ENCODE data around the gene GGT5.

DNA sequence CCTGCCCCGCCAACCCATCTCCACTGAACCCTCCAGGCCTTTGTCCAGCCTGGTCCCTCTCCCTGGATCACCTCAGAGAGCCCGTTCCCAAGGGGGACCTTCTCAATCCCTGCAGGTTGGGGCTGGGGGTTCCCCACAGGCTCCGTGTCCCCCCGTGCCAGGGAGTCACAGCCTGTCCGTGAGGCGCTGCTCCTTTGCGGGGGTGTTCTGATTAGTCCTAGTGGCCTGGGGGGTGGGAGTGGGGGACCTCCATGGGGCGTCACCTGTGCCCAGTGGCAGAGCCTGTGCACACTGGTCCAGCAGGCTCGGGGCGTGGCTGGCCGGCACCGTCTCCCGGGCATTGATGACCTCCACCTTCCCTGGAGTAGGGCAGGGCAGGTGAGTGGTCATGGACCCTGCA is 11.6 kb downstream of the GGT5 start:
- TF ChIP-seq, protein P1, sequence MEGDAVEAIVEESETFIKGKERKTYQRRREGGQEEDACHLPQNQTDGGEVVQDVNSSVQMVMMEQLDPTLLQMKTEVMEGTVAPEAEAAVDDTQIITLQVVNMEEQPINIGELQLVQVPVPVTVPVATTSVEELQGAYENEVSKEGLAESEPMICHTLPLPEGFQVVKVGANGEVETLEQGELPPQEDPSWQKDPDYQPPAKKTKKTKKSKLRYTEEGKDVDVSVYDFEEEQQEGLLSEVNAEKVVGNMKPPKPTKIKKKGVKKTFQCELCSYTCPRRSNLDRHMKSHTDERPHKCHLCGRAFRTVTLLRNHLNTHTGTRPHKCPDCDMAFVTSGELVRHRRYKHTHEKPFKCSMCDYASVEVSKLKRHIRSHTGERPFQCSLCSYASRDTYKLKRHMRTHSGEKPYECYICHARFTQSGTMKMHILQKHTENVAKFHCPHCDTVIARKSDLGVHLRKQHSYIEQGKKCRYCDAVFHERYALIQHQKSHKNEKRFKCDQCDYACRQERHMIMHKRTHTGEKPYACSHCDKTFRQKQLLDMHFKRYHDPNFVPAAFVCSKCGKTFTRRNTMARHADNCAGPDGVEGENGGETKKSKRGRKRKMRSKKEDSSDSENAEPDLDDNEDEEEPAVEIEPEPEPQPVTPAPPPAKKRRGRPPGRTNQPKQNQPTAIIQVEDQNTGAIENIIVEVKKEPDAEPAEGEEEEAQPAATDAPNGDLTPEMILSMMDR (IDR thresholded peaks at IDR 0.05; ENCODE audit: low read depth, low read length, missing input control), result no peak
- no peak for TF ChIP-seq YY1 (IDR thresholded peaks at IDR 0.05)
- no peak for TF ChIP-seq FOXA1 (IDR thresholded peaks at IDR 0.05)
- no peak for TF ChIP-seq EGR1 (IDR thresholded peaks at IDR 0.05; ENCODE audit: low read depth in 2 of 2)
- TF ChIP-seq RAD21 (IDR thresholded peaks at IDR 0.05), result no peak
- TF ChIP-seq, protein P2, sequence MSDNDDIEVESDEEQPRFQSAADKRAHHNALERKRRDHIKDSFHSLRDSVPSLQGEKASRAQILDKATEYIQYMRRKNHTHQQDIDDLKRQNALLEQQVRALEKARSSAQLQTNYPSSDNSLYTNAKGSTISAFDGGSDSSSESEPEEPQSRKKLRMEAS (IDR thresholded peaks at IDR 0.05), result no peak
- TF ChIP-seq, protein P3, sequence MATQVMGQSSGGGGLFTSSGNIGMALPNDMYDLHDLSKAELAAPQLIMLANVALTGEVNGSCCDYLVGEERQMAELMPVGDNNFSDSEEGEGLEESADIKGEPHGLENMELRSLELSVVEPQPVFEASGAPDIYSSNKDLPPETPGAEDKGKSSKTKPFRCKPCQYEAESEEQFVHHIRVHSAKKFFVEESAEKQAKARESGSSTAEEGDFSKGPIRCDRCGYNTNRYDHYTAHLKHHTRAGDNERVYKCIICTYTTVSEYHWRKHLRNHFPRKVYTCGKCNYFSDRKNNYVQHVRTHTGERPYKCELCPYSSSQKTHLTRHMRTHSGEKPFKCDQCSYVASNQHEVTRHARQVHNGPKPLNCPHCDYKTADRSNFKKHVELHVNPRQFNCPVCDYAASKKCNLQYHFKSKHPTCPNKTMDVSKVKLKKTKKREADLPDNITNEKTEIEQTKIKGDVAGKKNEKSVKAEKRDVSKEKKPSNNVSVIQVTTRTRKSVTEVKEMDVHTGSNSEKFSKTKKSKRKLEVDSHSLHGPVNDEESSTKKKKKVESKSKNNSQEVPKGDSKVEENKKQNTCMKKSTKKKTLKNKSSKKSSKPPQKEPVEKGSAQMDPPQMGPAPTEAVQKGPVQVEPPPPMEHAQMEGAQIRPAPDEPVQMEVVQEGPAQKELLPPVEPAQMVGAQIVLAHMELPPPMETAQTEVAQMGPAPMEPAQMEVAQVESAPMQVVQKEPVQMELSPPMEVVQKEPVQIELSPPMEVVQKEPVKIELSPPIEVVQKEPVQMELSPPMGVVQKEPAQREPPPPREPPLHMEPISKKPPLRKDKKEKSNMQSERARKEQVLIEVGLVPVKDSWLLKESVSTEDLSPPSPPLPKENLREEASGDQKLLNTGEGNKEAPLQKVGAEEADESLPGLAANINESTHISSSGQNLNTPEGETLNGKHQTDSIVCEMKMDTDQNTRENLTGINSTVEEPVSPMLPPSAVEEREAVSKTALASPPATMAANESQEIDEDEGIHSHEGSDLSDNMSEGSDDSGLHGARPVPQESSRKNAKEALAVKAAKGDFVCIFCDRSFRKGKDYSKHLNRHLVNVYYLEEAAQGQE (IDR thresholded peaks at IDR 0.05), result no peak
- no peak for TF ChIP-seq TAF1 (conservative IDR thresholded peaks at IDR 0.05)
- TF ChIP-seq GABPA (IDR thresholded peaks at IDR 0.05 in 1 of 2, conservative IDR thresholded peaks at IDR 0.05 in 1 of 2), result no peak
- TF ChIP-seq, protein P4, sequence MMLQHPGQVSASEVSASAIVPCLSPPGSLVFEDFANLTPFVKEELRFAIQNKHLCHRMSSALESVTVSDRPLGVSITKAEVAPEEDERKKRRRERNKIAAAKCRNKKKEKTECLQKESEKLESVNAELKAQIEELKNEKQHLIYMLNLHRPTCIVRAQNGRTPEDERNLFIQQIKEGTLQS (IDR thresholded peaks at IDR 0.05), result no peak
- TF ChIP-seq SP1 (IDR thresholded peaks at IDR 0.05), result no peak
- TF ChIP-seq FOXA2 (IDR thresholded peaks at IDR 0.05), result no peak

Measured in liver (tissue), 3 donors.